DND-41 (cell line): Measurements from ENCODE around the gene TLX1.

Experiments used
- ATAC-seq: fragments of 200-7000 bp; cut with Tn5 transposase; 3 replicates; pipeline ENCODE4 v1.9.1; 2021; ENCODE audit warnings: low read depth; ENCODE audit not compliant: insufficient read depth
- DNase-seq: peaks from one replicate; pipeline ENCODE4 v3.0.0-alpha.2; 2020
- H2AFZ ChIP-seq: 2 replicates; pipeline ENCODE4 v1.6.0; 2012; ENCODE audit warnings: low read depth, low read length
- H3K27ac ChIP-seq: 2 replicates; pipeline ENCODE4 v1.5.1; 2012; ENCODE audit warnings: low read length, inconsistent platforms
- H3K27me3 ChIP-seq: fragments of 200-600 bp; sonication (generic); 2 replicates; pipeline ENCODE4 v1.6.0; 2012; ENCODE audit warnings: low read length, mild to moderate bottlenecking, inconsistent platforms; ENCODE audit not compliant: insufficient read depth, poor library complexity
- H3K36me3 ChIP-seq: 2 replicates; pipeline ENCODE4 v1.5.1; 2012; ENCODE audit warnings: low read length, inconsistent platforms; ENCODE audit not compliant: insufficient read depth
- H3K4me1 ChIP-seq: 2 replicates; pipeline ENCODE4 v1.5.1; 2012; ENCODE audit warnings: mild to moderate bottlenecking, low read length; ENCODE audit not compliant: insufficient read depth
- H3K4me2 ChIP-seq: 2 replicates; pipeline ENCODE4 v1.6.0; 2012; ENCODE audit warnings: mild to moderate bottlenecking, moderate library complexity, low read length, inconsistent platforms; ENCODE audit not compliant: insufficient read depth
- H3K4me3 ChIP-seq, 2 experiments: fragments of 200-600 bp in 1 of 2; shearing (Covaris generic) in 1 of 2; 2 replicates each; pipeline ENCODE4 v1.5.1; 2012 to 2016; ENCODE audit warnings: inconsistent platforms in 2 of 2, low read length in 2 of 2, mild to moderate bottlenecking in 2 of 2, low read depth in 1 of 2, moderate library complexity in 1 of 2
- H3K79me2 ChIP-seq: 2 replicates; pipeline ENCODE4 v1.6.0; 2012; ENCODE audit warnings: low read length, inconsistent platforms; ENCODE audit not compliant: insufficient read depth
- H3K9ac ChIP-seq: 2 replicates; pipeline ENCODE4 v1.6.0; 2012; ENCODE audit warnings: low read depth, mild to moderate bottlenecking, inconsistent platforms, low read length, moderate library complexity
- H3K9me3 ChIP-seq: 2 replicates; pipeline ENCODE4 v1.5.1; 2012; ENCODE audit warnings: low read length, moderate library complexity, mild to moderate bottlenecking, inconsistent platforms; ENCODE audit not compliant: insufficient read depth, severe bottlenecking
- H4K20me1 ChIP-seq: 2 replicates; pipeline ENCODE4 v1.6.0; 2012; ENCODE audit warnings: low read length; ENCODE audit not compliant: insufficient read depth
- EZH2 ChIP-seq: IDR thresholded peaks from 3 replicates; pipeline ENCODE4 v1.6.1; 2012; ENCODE audit warnings: borderline replicate concordance, low read depth, mild to moderate bottlenecking, moderate library complexity, low read length, inconsistent platforms; ENCODE audit not compliant: severe bottlenecking
- TF ChIP-seq, protein P1 (sequence below): IDR thresholded peaks from 2 replicates; pipeline ENCODE4 v1.5.1; 2012; ENCODE audit warnings: borderline replicate concordance, low read length, moderate library complexity, mild to moderate bottlenecking; ENCODE audit not compliant: poor library complexity, severe bottlenecking; ENCODE audit errors: extremely low read depth

Gene TLX1

DNA sequence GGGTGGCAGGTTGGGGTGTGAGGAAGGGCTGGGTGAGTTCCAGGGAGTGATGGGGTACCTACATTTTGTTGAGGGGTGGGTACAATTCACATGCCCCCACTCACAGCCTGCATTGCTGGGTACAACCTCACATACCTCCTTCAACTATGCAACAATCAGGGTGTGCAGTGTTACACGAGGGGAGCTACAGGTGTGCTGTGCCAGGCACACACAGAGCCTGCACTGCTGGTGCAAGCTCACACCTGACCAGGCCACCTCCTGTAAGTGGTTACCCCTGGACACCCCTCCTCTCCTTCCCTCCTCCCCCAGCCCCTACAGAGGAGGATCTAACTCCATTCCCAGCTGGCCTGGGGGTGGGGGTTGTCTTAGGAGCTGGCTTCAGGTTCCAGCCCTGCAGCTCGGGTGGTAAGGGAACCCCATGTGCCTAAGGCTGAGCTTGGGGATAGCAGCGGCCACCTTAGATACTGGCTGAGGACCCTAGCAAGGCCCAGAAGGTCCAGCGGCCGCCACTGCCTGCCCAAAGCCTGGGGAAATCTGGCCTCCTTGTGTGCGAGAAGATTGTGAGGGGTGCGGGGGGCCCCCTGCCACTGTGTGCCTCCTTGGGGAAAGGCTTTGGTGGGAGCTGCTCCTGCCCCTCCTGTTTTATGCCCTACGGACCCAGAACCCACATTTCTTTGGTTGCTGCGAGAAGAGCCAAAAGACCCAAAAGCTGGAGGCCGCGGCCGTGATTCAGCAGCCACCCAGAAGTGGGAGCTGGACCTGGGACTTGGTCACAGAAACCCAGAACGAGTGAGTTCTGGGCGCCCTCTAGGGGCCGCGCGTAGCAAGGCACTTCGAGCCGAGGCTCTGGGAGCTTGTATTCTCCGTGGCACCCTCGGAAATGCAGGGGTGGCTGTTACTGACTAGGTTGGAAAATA lies 10.8 kb downstream of the TLX1 start:
- H3K9ac ChIP-seq: no peak overlapping the region
- peak overlapping the region; percentile 59; the same call in 1 of the 2 replicates for H2AFZ ChIP-seq
- no peaks in the 10 kb centered on the region for H3K9me3 ChIP-seq
- TF ChIP-seq EZH2: no peak
- TF ChIP-seq, protein P1, sequence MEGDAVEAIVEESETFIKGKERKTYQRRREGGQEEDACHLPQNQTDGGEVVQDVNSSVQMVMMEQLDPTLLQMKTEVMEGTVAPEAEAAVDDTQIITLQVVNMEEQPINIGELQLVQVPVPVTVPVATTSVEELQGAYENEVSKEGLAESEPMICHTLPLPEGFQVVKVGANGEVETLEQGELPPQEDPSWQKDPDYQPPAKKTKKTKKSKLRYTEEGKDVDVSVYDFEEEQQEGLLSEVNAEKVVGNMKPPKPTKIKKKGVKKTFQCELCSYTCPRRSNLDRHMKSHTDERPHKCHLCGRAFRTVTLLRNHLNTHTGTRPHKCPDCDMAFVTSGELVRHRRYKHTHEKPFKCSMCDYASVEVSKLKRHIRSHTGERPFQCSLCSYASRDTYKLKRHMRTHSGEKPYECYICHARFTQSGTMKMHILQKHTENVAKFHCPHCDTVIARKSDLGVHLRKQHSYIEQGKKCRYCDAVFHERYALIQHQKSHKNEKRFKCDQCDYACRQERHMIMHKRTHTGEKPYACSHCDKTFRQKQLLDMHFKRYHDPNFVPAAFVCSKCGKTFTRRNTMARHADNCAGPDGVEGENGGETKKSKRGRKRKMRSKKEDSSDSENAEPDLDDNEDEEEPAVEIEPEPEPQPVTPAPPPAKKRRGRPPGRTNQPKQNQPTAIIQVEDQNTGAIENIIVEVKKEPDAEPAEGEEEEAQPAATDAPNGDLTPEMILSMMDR: peak; percentile 98
- H3K27me3 ChIP-seq: peaks cover 27% of the 10 kb centered on the region
- no peaks in the 10 kb centered on the region for H3K36me3 ChIP-seq
- no peaks in the 10 kb centered on the region; the same call in 1 of the 2 replicates for H4K20me1 ChIP-seq
- DNase-seq (peak; percentile 78), ATAC-seq (peak; percentile 97)
- peak overlapping the region; percentile 47 for H3K4me2 ChIP-seq
- no peak overlapping the region for H3K27ac ChIP-seq
- H3K4me3 ChIP-seq: no peak overlapping the region
- H3K79me2 ChIP-seq: no peaks in the 10 kb centered on the region
- peaks cover 9% of the 10 kb centered on the region for H3K4me1 ChIP-seq

- Histone ChIP-seq H3K36me3 (no peaks in the 10 kb centered on the region), H3K27me3 (peaks cover 32% of the 10 kb centered on the region), H2AFZ (no peak overlapping the region), H3K9me3 (no peaks in the 10 kb centered on the region), H3K4me1 (peaks cover 9% of the 10 kb centered on the region), H3K79me2 (no peaks in the 10 kb centered on the region), H3K9ac (no peak overlapping the region), H3K4me2 (peak overlapping the region; percentile 47), H4K20me1 (no peaks in the 10 kb centered on the region; the same call in 1 of the 2 replicates), H3K4me3 (no peak overlapping the region), H3K27ac (no peak overlapping the region)
- ATAC-seq (no peak; the same call in 1 of the 3 replicates), DNase-seq (no peak)
- TF ChIP-seq, protein P1: no peak
- TF ChIP-seq EZH2: no peak
Measured at GRCh38 chr10:101142533-101143344, 11.6 kb downstream of the TLX1 start.

- H3K79me2 ChIP-seq: no peaks in the 10 kb centered on the region
- no peak for TF ChIP-seq EZH2
- TF ChIP-seq, protein P1: no peak
- no peaks in the 10 kb centered on the region for H3K9me3 ChIP-seq
- no peaks in the 10 kb centered on the region; the same call in 1 of the 2 replicates for H4K20me1 ChIP-seq
- DNase-seq (no peak), ATAC-seq (no peak)
- H3K4me1 ChIP-seq: peaks cover 9% of the 10 kb centered on the region
- H2AFZ ChIP-seq: no peak overlapping the region
- no peak overlapping the region for H3K4me2 ChIP-seq
- H3K27me3 ChIP-seq: peaks cover 36% of the 10 kb centered on the region
- no peak overlapping the region for H3K4me3 ChIP-seq
- H3K36me3 ChIP-seq: no peaks in the 10 kb centered on the region
- H3K9ac ChIP-seq: no peak overlapping the region
- H3K27ac ChIP-seq: no peak overlapping the region
Measured at GRCh38 chr10:101143345-101143630, 12.2 kb downstream of the TLX1 start.
